Purkinje cell (primary cell): ENCODE results near the gene POLD2. TPM values are rescaled to one million over a fixed set of nuclear protein-coding genes. Genes with fewer than 3 reads are reported as not detected.

ENCODE experiments used
- polyA plus RNA-seq: library from polyadenylated mRNA; unstranded; fragments of >200 nt; fragmentation: Nextera tagmentation; gene quantifications from 2 replicates; pipeline ENCODE4 v1.2.1, GENCODE V29; 2014

Gene POLD2
- 21.9 and 42.2 TPM in 2 replicates for polyA plus RNA-seq

GRCh38 chr7:44123190-44124003, at the start of gene POLD2:
TSS of gene POLD2 (minus strand) at chr7:44123548. CDS start at chr7:44122053, 1,495 bp downstream.

GRCh38 chr7:44141221-44141850, 18.0 kb upstream of the POLD2 start, which contains the start of gene MYL7:
TSS of gene MYL7 (minus strand) at chr7:44141332. CDS start at chr7:44141305, 27 bp downstream.

DNA sequence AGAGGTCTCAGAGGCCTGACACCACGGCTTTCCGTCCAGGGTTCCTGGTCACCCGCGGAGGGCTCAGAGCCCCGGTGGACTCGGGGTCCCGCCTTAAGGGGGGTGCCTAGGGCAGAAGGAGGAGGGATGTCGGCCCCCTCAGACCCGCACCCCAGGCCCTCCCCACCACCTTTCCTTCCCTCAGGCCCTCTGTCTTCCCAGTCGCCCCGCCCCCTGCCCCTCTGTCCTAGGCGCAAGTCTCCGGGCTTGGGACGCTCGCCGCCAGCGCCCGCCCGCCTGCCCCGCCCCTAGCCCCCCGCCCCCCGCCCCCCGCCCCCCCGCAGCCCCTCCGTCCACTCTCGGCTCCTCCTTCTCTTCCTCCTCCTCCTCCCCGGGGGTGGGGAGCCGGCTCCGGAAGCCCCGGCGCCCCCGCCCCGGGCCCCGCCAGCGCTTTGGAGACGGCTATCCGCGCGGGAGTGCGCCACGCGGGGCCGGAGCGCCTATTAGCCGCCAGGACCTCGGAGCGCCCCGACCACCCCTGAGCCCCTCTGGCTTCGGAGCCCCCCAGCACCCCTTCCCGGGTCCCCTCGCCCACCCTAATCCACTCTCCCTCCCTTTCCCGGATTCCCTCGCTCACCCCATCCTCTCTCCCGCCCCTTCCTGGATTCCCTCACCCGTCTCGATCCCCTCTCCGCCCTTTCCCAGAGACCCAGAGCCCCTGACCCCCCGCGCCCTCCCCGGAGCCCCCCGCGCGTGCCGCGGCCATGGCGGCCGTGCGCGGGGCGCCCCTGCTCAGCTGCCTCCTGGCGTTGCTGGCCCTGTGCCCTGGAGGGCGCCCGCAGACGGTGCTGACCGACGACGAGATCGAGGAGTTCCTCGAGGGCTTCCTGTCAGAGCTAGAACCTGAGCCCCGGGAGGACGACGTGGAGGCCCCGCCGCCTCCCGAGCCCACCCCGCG, 19.2 kb downstream of the POLD2 start, which contains the start of gene AEBP1:
Gene AEBP1, plus strand, starts transcription at position 423 of the 937 bp plus-strand sequence. Its CDS starts 321 bp downstream, at position 744.

DNA sequence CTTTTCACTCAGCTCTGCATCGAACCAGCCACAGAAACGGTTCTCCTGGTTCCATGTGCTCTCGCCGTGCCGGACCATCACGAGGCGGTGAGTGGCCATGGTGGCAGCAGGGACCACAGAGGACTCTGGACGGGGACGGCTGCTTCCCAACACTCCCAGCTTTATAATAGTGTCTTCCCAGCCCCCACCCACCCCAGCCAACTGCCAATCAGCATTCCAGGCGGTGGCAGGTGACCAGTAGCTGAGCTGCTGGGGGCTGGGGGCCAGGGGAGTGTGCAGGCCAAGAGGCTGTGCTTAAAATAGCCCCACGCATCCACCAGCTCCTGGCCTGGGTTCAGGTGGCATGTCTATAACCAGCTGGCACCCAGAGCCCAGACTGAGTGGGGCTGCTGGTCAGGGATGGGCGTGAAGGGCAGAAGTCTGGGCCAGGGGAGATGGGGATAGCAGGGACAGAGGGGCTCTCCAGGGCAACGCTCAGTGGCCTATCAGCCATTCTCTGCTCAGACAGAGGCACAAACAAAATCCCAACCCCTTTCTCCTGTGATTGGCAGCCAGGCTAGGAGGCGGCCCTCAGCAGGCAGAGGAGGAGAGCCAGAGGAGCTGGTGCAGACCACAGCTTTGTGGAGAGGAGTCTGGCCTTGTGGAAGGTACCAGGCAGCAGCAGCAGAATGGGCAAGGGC, 57.8 kb downstream of the POLD2 start, which contains the start of gene PGAM2:
Gene PGAM2, minus strand, starts transcription at position 137 of the 680 bp plus-strand sequence. Its CDS starts 38 bp downstream, at position 99.

Other genes starting within 250 kb of the POLD2 start
- 20.1 and 21.0 TPM in 2 replicates for gene URGCP, start 217.0 kb downstream of the POLD2 start, polyA plus RNA-seq
- gene UBE2D4, start 197.1 kb downstream of the POLD2 start, polyA plus RNA-seq, result 3.0 and 3.5 TPM in 2 replicates
- 0.11 TPM in 1 of 2 replicates, not detected in the other for gene SPDYE1, start 125.7 kb downstream of the POLD2 start, polyA plus RNA-seq
- gene DBNL, start 78.8 kb downstream of the POLD2 start, polyA plus RNA-seq, result 7.5 and 9.9 TPM in 2 replicates
- 6.0 and 6.5 TPM in 2 replicates for gene PGAM2, start 58.0 kb downstream of the POLD2 start, polyA plus RNA-seq
- 0.29 and 1.2 TPM in 2 replicates for gene POLM, start 41.0 kb downstream of the POLD2 start, polyA plus RNA-seq
- 0.14 TPM in 1 of 2 replicates, not detected in the other for gene AEBP1, start 19.2 kb downstream of the POLD2 start, polyA plus RNA-seq
- 2.4 TPM in 1 of 2 replicates, not detected in the other for gene MYL7, start 17.8 kb upstream of the POLD2 start, polyA plus RNA-seq
- gene GCK, start 65.9 kb upstream of the POLD2 start, polyA plus RNA-seq, result 1.3 and 3.7 TPM in 2 replicates
- 13.3 and 20.0 TPM in 2 replicates for gene YKT6, start 77.4 kb upstream of the POLD2 start, polyA plus RNA-seq
- 164 and 201 TPM in 2 replicates for gene CAMK2B, start 202.0 kb upstream of the POLD2 start, polyA plus RNA-seq